ENCODE results near the gene IQCK.

DNA sequence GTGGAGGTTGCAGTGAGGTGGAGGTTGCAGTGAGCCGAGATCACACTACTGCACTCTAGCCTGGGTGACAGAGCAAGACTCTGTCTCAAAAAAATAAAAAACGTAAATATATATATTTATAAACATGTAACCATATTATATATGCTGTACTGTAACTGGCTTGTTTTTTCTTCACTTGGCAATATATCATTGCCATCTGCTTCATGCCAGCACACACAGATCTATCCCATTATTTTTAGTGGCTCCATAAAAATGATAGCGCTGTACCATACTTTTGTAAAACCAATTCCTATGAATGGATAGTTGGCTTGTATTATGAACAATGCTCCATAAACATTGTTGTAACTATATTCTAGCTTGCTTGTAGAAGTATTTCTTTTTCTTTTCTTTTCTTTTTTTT lies 117.1 kb downstream of the IQCK start:
- no peak for TF ChIP-seq EP300 (IDR thresholded peaks at IDR 0.05)
- TF ChIP-seq, protein P1, sequence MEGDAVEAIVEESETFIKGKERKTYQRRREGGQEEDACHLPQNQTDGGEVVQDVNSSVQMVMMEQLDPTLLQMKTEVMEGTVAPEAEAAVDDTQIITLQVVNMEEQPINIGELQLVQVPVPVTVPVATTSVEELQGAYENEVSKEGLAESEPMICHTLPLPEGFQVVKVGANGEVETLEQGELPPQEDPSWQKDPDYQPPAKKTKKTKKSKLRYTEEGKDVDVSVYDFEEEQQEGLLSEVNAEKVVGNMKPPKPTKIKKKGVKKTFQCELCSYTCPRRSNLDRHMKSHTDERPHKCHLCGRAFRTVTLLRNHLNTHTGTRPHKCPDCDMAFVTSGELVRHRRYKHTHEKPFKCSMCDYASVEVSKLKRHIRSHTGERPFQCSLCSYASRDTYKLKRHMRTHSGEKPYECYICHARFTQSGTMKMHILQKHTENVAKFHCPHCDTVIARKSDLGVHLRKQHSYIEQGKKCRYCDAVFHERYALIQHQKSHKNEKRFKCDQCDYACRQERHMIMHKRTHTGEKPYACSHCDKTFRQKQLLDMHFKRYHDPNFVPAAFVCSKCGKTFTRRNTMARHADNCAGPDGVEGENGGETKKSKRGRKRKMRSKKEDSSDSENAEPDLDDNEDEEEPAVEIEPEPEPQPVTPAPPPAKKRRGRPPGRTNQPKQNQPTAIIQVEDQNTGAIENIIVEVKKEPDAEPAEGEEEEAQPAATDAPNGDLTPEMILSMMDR (IDR thresholded peaks at IDR 0.05) = no peak
